NCI-H774 (cell line): ENCODE measurements around the gene STOX2.

Source experiments
- DNase-seq: peaks from one replicate; lab custom pipeline; 2025; lab: John Stamatoyannopoulos, UW

Gene STOX2

DNA sequence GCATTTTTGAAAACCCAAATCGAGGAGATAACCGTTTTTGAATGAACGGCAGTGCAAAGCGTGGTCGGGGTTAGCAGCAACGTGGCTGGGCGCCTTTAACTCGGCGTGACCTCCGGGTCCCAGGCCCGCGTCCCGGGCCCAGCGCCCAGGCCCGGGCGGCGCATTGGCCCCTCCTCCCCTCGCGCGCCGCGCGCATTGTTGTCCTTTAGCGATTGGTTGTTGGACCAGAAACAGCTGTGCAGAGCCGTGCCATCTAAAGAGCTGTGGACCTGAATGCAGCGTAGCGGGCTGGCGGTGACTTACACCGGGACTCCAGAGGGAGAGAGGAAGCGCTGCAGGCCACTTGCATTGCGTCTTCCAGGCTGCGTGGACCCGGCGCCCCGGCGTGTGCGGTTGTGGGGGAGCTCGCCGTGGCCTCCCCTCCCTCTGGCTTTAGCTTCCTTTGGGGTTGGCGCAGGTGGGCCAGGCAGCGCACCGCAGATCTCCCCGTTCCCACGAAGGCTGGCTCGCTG is at the start of gene STOX2:
TSS of gene STOX2 (plus strand) at position 227 of the 512 bp plus-strand sequence. CDS start 1,484 bp downstream, outside the sequence.
- DNase-seq: peak; percentile 12

DNA sequence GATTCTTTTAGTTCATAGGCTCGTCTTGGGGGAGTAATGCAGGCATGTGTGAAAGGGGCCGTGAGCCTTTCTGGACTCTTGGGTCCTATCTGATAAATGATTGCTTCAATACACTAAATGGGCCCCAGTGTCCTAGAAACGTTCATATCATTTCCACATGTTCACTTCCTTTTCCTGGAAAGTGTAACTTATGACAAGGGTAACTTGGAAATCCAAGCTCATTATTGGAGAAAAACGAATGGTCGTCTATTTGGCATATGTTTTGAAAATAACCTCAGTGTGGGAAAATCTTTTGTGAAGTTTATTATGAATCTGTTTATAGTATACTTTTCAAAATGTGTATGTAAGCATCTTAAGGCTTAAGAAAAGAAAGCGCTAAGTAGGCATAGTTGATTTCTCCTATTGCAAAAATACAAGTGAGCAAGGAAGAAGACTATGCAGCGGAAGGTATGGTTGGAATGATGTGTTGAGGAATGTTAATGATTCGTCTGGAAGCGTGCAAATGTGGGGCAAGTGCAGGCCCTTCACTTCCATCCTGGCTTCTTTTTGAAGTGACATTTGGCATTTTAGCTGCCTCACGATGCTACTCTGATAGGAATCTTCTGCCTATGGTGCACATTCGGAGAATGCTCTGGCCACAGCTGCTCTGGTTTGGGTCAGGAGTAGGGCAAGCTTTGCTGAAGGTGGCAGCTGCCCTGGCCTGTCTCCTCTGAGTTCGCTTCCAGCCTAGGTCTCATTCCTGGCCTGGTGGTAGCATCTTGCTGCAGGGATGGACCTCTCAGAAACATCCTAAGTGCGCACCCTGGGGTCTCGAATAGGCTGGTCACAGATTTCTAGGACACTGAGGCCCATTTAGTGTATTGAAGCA is 49.5 kb upstream of the STOX2 start:
- no peak for DNase-seq

- DNase-seq: no peak
Measured at GRCh38 chr4:183857040-183857439, 48.1 kb upstream of the STOX2 start.

GRCh38 chr4:183858011-183858615 is 47.0 kb upstream of the STOX2 start:
- no peak for DNase-seq

DNA sequence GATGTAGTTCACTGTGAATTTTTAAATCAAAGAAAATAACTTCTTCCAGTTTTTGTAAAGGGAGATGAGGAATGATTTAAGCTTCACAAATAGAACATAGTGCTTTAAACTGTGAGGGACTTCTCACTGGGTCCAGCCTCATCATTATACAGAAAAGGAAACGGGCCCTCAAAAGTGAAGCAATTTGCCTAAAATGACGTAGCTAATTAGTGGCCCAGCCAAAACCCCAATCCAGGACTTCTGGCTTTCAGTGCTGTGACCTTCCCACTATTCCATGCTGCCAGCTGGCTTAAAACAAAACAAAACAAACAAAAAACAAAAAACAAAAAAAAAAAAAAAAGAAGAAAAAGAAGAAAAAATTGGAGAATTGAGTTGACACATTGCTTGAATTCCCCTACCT is 45.0 kb upstream of the STOX2 start:
- no peak for DNase-seq

GRCh38 chr4:183860731-183861130 is 44.4 kb upstream of the STOX2 start:
- no peak for DNase-seq

- no peak for DNase-seq
Measured at GRCh38 chr4:183861426-183861825, 43.7 kb upstream of the STOX2 start.

- DNase-seq: no peak
Measured at GRCh38 chr4:183863155-183863825, 41.8 kb upstream of the STOX2 start.

DNA sequence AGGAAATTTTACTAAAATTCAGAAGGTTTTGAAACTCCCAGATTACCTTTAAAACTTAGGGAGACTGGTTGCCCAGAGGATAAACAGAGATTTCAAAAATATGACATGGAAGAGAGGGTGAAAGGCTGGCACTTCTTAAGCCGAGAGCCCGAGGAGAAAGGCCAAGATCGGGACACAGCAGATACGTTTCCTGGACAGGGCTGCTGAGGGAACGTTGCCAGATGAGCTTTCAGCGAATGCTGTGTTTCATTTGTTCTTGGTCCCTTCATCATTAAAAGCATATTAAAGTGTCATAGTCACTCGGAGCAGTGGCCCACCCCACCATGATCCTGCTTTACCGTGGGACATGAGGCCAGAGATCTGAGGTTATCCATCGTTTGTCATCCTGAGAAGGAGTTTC is 37.9 kb upstream of the STOX2 start:
- no peak for DNase-seq

GRCh38 chr4:183870997-183871396 is 34.1 kb upstream of the STOX2 start:
- no peak for DNase-seq

DNA sequence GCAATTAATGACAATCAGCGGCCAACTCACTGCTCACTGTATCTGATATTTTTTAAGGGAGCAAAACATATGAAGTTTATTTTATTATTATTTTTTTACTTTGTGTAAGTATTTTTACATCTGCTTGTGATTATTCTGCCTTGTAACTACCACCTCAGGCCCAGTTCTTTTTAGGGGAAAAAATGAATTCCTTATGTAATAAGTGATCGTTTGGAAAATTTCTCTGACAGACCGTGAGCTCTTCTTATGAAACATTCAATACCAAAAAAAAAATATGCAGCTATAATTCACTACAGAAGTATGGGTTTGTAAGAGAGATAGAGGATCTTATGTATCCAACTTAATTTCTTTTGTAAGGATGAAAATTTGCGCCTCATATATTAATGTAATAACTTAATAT is 33.5 kb upstream of the STOX2 start:
- no peak for DNase-seq

- DNase-seq: no peak
Measured at GRCh38 chr4:183872531-183872930, 32.6 kb upstream of the STOX2 start.

DNA sequence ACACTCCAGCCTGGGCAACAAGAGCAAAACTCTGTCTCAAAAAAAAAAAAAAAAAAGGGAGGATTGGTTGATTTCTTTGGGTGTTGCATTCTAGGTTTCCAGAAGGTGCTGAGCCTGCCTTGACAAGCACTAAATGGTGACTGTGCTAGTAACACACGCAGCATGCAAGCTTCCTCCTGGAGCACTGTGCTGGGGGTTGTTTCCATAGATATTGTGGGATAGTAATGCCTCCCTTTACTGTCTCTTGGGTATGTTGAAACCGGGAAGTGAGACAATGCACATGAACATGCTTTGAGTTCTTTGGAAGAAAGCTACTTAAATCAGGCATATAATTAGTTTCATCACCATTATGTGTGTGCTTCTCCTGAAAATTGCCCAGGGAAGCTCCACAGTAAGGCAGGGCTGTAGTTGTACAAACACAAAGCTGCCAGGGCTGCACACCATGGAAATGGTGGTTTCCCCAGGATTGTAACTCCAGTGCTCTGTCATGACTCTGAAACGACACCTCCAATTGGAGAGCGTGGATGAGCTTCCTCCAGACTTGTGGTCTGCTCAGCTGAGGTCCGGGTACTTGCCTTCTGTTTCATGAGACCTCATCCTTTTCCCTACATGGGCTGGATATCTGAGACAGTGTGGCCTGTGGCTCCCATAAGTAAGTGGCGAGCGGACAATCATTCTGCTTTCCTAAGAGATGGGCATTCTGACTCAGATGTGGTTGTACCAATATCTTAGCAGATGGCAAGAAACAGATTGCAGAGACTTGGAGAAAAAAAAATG is 31.5 kb upstream of the STOX2 start:
- DNase-seq: no peak

- no peak for DNase-seq
Measured at GRCh38 chr4:183875251-183875825, 29.8 kb upstream of the STOX2 start.

GRCh38 chr4:183876268-183876934 is 28.7 kb upstream of the STOX2 start:
- peak; percentile 31 for DNase-seq

DNA sequence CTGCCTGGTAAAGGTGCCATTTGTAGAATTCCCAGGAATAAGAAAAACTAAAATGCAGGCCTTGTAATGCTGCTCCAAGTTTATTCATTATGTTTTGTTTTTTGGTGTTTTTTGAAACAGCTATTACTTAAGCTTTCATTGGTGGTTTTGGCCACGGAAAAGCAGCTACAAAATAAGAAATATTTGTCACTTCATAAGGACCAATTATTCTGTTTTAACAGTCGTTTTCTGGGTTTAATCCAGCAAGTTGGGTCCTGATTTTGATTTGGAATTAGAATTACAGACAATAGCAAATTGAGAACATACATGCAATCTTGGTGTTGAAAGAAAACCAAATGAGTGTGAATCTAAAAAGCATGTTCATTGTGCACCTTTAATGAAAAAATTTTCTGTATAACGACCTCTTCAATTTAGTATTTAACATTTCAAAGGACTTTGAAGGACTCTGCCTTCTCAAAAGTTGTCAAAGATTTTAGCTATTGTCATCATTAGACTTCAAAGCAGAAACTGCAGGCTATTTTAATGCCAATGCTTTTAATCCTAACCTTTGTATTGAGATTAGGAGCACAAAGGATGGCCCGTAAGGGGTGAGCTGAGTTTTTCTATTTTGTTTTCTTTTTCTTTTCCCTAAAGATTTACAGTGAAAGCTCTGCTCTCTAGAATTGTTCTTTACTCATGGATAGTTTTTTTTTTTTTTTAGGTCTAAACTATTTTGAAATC is 26.7 kb upstream of the STOX2 start:
- DNase-seq: no peak

DNA sequence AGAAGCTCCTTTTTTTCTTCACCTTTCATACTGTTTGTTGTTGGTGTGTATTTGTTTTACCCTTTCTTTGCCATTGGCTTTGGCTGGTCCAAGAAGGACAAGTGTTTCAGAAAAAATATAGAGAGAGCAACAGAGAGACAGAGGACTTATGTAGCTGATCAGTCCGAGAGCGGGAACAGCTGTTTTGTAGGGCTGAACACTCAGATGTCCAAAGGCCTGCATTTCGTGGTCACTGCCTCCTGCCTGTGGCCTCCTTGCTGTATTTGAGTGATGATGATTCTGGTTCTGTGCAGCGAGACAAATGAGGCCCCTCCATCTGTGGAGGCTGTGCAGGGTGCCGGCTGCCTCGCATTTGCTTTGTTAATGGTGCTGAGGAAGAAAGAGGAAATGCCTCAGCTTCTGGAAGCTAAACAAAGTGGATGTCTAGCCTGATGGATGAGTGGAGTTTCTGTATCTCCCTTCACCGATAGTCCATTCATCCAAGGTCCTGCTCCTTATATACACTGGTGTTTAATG is 19.8 kb upstream of the STOX2 start:
- DNase-seq: no peak

GRCh38 chr4:183887351-183887750 is 17.8 kb upstream of the STOX2 start:
- no peak for DNase-seq

DNA sequence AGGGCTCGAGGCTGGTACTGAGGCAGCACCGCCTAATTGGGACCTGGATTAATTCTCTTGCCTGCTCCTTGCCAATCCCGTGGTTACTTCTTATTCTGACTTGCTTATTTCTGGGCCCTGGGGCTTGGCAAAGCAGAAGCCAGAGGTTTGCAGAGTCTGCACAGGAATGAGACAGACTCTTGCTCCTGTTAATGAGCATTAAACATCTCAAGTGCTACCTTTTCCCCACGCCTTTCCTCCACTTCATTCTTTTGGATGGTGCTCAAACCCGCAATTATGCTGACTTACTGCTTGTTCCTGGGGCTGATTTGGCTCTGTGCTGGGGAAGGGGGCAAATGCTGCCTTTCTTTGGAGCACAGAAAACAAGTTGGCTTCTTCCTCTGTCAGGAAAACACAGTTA is 16.5 kb upstream of the STOX2 start:
- no peak for DNase-seq

GRCh38 chr4:183889190-183889589 is 15.9 kb upstream of the STOX2 start:
- no peak for DNase-seq
